ENCODE measurements around the gene TXN2. TPM values are rescaled to one million over a fixed set of nuclear protein-coding genes. Genes with fewer than 3 reads are reported as not detected.
"Not testable (repeated sequence)": the region's sequence is repeated elsewhere in the genome, so short reads cannot be mapped to it uniquely, and the experiment has no call there.

The TXN2 gene
- total RNA-seq, 4 donors from 2014 or later = 34.9 to 56.5 (median 47.2) TPM

GRCh38 chr22:36453855-36454378 lies 27.5 kb downstream of the TXN2 start:
- Histone ChIP-seq H3K4me1 (peaks cover 69 to 89% (median 87%) of the 10 kb centered on the region in 4 donors), H3K27ac (replicated peaks in 1 of 4) (peak overlapping the region; percentile 84 to 97 (median 92)), H3K27me3 (no peaks in the 10 kb centered on the region), H3K36me3 (no peaks in the 10 kb centered on the region), H3K4me3 (peak overlapping the region; percentile 46 to 73 (median 58)), H3K9me3 (no peaks in the 10 kb centered on the region)
- TF ChIP-seq POLR2AphosphoS5 (IDR thresholded peaks at IDR 0.05) = no peak
- TF ChIP-seq POLR2A (IDR thresholded peaks at IDR 0.05; ENCODE audit: low read depth) = no peak
- TF ChIP-seq EP300 (IDR thresholded peaks at IDR 0.05) = no peak
- no peak for TF ChIP-seq CTCF (IDR thresholded peaks at IDR 0.05)
- DNase-seq (ENCODE audit: extremely low spot score) = no peak
- WGBS = 93% methylated on average over 16 of the region's 16 CpGs
- intact Hi-C loops (cut with DNase I) = no loop called here

GRCh38 chr22:36452978-36453607 lies 28.3 kb downstream of the TXN2 start:
- DNase-seq (ENCODE audit: extremely low spot score); intact Hi-C loops (cut with DNase I); H3K4me3 ChIP-seq; H3K9me3 ChIP-seq; H3K27me3 ChIP-seq; H3K36me3 ChIP-seq: not testable (repeated sequence)
- Histone ChIP-seq H3K4me1 (peaks cover 65 to 88% (median 86%) of the 10 kb centered on the region in 4 donors), H3K27ac (replicated peaks in 1 of 4) (peak overlapping the region; percentile 84 to 97 (median 92))
- WGBS = 88% methylated on average over 5 of the region's 5 CpGs

GRCh38 chr22:36452250-36452977 lies 29.0 kb downstream of the TXN2 start:
- Histone ChIP-seq H3K36me3 (no peaks in the 10 kb centered on the region), H3K9me3 (no peaks in the 10 kb centered on the region), H3K27ac (replicated peaks in 1 of 4) (peak overlapping the region; percentile 84 to 97 (median 92)), H3K4me3 (peak overlapping the region in 1 of 4 donors; percentile 7), H3K27me3 (no peaks in the 10 kb centered on the region), H3K4me1 (peaks cover 58 to 84% (median 79%) of the 10 kb centered on the region in 4 donors)
- no peak for DNase-seq (ENCODE audit: extremely low spot score)
- WGBS = 79% methylated on average over 9 of the region's 9 CpGs
- TF ChIP-seq EP300 (IDR thresholded peaks at IDR 0.05) = no peak
- no peak for TF ChIP-seq POLR2AphosphoS5 (IDR thresholded peaks at IDR 0.05)
- no peak for TF ChIP-seq CTCF (IDR thresholded peaks at IDR 0.05)
- no peak for TF ChIP-seq POLR2A (IDR thresholded peaks at IDR 0.05; ENCODE audit: low read depth)
- intact Hi-C loops (cut with DNase I) = no loop called here

- intact Hi-C loops (cut with DNase I); H3K27me3 ChIP-seq; H3K9me3 ChIP-seq; H3K36me3 ChIP-seq; H3K4me3 ChIP-seq; DNase-seq (ENCODE audit: extremely low spot score): not testable (repeated sequence)
- Histone ChIP-seq H3K27ac (replicated peaks in 1 of 4) (peak overlapping the region; percentile 84 to 97 (median 92)), H3K4me1 (peaks cover 52 to 75% (median 73%) of the 10 kb centered on the region in 4 donors)
- 87% methylated on average over 7 of the region's 7 CpGs for WGBS
These were observed 30.5 kb downstream of the TXN2 start for GRCh38 chr22:36450923-36451322.

GRCh38 chr22:36449596-36450175 lies 31.8 kb downstream of the TXN2 start:
- peaks cover 48 to 75% (median 73%) of the 10 kb centered on the region in 4 donors for H3K4me1 ChIP-seq

More at GRCh38 chr22:36449596-36450175, 31.8 kb downstream of the TXN2 start:
- TF ChIP-seq POLR2AphosphoS5 (IDR thresholded peaks at IDR 0.05) = peak in 1 of 2 donors; percentile 31
- TF ChIP-seq CTCF (IDR thresholded peaks at IDR 0.05) = no peak
- no peak for TF ChIP-seq EP300 (IDR thresholded peaks at IDR 0.05)
- WGBS = 65% methylated on average over 8 of the region's 11 CpGs
- H3K27ac ChIP-seq (replicated peaks in 1 of 4) = peak overlapping the region; percentile 53 to 97 (median 90)
- H3K4me3 ChIP-seq = no peak overlapping the region
- no peaks in the 10 kb centered on the region for H3K27me3 ChIP-seq
- intact Hi-C loops (cut with DNase I) = loop anchor here (10.0 kb wide), 1 partner anchor 55 kb away; no protein-coding TSS in a partner anchor
- DNase-seq (ENCODE audit: extremely low spot score) = no peak
- H3K36me3 ChIP-seq = no peaks in the 10 kb centered on the region
- no peaks in the 10 kb centered on the region for H3K9me3 ChIP-seq

All from esophagus muscularis mucosa (tissue), 4 donors.